IMR-90 (cell line): ENCODE results near the gene ACO1. TPM values are rescaled to one million over a fixed set of nuclear protein-coding genes. Genes with fewer than 3 reads are reported as not detected.

Experiments
- ATAC-seq: fragments of 200-7000 bp; cut with Tn5 transposase; 2 replicates; pipeline ENCODE4 v1.9.1; 2020; ENCODE audit warnings: low read depth, mild to moderate bottlenecking, moderate library complexity
- BruUV-seq: library from RNA; stranded (reverse); fragments of 400-500 nt; replicated peaks from 2 replicates; lab custom pipeline; 2021; lab: Mats Ljungman, UMichigan
- CTCF ChIA-PET: fragments of 300-600 bp; formaldehyde crosslinking; extraction: SDS; loops from one replicate; lab custom pipeline; 2021; ENCODE audit warnings: antibody characterized with exemption; lab: Yijun Ruan, JAX
- POLR2A ChIA-PET: fragments of 300-600 bp; sonication (Branson Sonifier 250); formaldehyde crosslinking; loops from one replicate; lab custom pipeline; 2022; ENCODE audit warnings: antibody characterized with exemption; ENCODE audit not compliant: unreplicated experiment; lab: Charles Lee
- DNase-seq: peaks from one replicate; pipeline ENCODE4 v3.0.0; 2013
- H2AFZ ChIP-seq: replicated peaks from 2 replicates; pipeline ENCODE3; 2013; ENCODE audit warnings: low read length, mild to moderate bottlenecking; ENCODE audit not compliant: poor library complexity
- H2AK5ac ChIP-seq: 2 replicates; pipeline ENCODE4 v1.6.1; 2013; ENCODE audit warnings: low read depth, low read length, inconsistent platforms
- H2AK9ac ChIP-seq: replicated peaks from 2 replicates; pipeline ENCODE3; 2013; ENCODE audit warnings: mild to moderate bottlenecking, low read depth, low read length, moderate library complexity; ENCODE audit not compliant: poor library complexity
- H2BK120ac ChIP-seq: 2 replicates; pipeline ENCODE4 v1.6.1; 2013; ENCODE audit warnings: low read depth, low read length, inconsistent platforms
- H2BK15ac ChIP-seq: 3 replicates; pipeline ENCODE4 v1.6.1; 2013; ENCODE audit warnings: low read depth, low read length, inconsistent platforms
- H2BK20ac ChIP-seq: 2 replicates; pipeline ENCODE4 v1.6.1; 2013; ENCODE audit warnings: low read depth, mild to moderate bottlenecking, inconsistent platforms, low read length, moderate library complexity
- H2BK5ac ChIP-seq: 2 replicates; pipeline ENCODE4 v1.6.1; 2013; ENCODE audit warnings: mild to moderate bottlenecking, low read depth, low read length, inconsistent platforms; ENCODE audit not compliant: poor library complexity, severe bottlenecking
- H3K14ac ChIP-seq: replicated peaks from 2 replicates; pipeline ENCODE4 v1.6.1; 2013; ENCODE audit warnings: low read depth, low read length, inconsistent platforms
- H3K18ac ChIP-seq: 2 replicates; pipeline ENCODE4 v1.6.1; 2013; ENCODE audit warnings: low read depth, low read length, control low read depth
- H3K23ac ChIP-seq: 2 replicates; pipeline ENCODE4 v1.6.1; 2013; ENCODE audit warnings: low read depth, low read length, inconsistent platforms
- H3K27ac ChIP-seq: 2 replicates; pipeline ENCODE4 v1.5.1; 2013; ENCODE audit warnings: mild to moderate bottlenecking, control low read depth, low read length; ENCODE audit not compliant: insufficient read depth
- H3K27me3 ChIP-seq: 2 replicates; pipeline ENCODE4 v1.6.1; 2013; ENCODE audit warnings: low read length; ENCODE audit not compliant: control insufficient read depth, insufficient read depth
- H3K36me3 ChIP-seq: 2 replicates; pipeline ENCODE4 v1.6.1; 2013; ENCODE audit warnings: low read length, mixed read lengths; ENCODE audit not compliant: control insufficient read depth, insufficient read depth
- H3K4ac ChIP-seq: 2 replicates; pipeline ENCODE4 v1.6.1; 2013; ENCODE audit warnings: low read depth, low read length, inconsistent platforms
- H3K4me1 ChIP-seq: 2 replicates; pipeline ENCODE4 v1.6.1; 2013; ENCODE audit warnings: low read length, mixed read lengths; ENCODE audit not compliant: control insufficient read depth, insufficient read depth
- H3K4me2 ChIP-seq: 2 replicates; pipeline ENCODE4 v1.6.1; 2013; ENCODE audit warnings: low read depth, mild to moderate bottlenecking, control low read depth, low read length, moderate library complexity
- H3K4me3 ChIP-seq: 2 replicates; pipeline ENCODE4 v1.5.1; 2013; ENCODE audit warnings: low read depth, mild to moderate bottlenecking, control low read depth, low read length, moderate library complexity; ENCODE audit not compliant: insufficient read depth
- H3K56ac ChIP-seq: 2 replicates; pipeline ENCODE4 v1.6.1; 2013; ENCODE audit warnings: low read length, inconsistent platforms; ENCODE audit not compliant: insufficient read depth; ENCODE audit errors: extremely low read depth
- H3K79me1 ChIP-seq, 2 experiments: 2 replicates each; pipeline ENCODE4 v1.6.1; 2013; ENCODE audit warnings: low read length in 2 of 2, inconsistent platforms in 1 of 2, low read depth in 1 of 2
- H3K9ac ChIP-seq: 2 replicates; pipeline ENCODE4 v1.6.1; 2013; ENCODE audit warnings: low read depth, low read length, control low read depth
- H3K9me1 ChIP-seq: 2 replicates; pipeline ENCODE4 v1.6.1; 2013; ENCODE audit warnings: low read length, inconsistent platforms; ENCODE audit not compliant: insufficient read depth
- H3K9me3 ChIP-seq: 2 replicates; pipeline ENCODE4 v1.6.1; 2013; ENCODE audit warnings: low read length; ENCODE audit not compliant: control insufficient read depth, insufficient read depth
- H4K20me1 ChIP-seq: 2 replicates; pipeline ENCODE4 v1.6.1; 2013; ENCODE audit warnings: low read length, inconsistent platforms; ENCODE audit not compliant: insufficient read depth
- H4K5ac ChIP-seq: 2 replicates; pipeline ENCODE4 v1.6.1; 2013; ENCODE audit warnings: mild to moderate bottlenecking, low read depth, low read length, control low read depth
- H4K8ac ChIP-seq, 2 experiments: 2 replicates each; pipeline ENCODE4 v1.6.1; 2013; ENCODE audit warnings: low read depth in 2 of 2, low read length in 2 of 2, control low read depth in 1 of 2, inconsistent platforms in 1 of 2
- H4K91ac ChIP-seq: 2 replicates; pipeline ENCODE4 v1.6.1; 2013; ENCODE audit warnings: low read depth, low read length, inconsistent platforms; ENCODE audit not compliant: insufficient read depth
- BHLHE40 ChIP-seq: fragments of 150-350 bp; IDR thresholded peaks from 2 replicates; pipeline ENCODE4 v1.6.1; 2016; ENCODE audit warnings: mild to moderate bottlenecking, low read depth, low read length
- CEBPB ChIP-seq: IDR thresholded peaks from 2 replicates; pipeline ENCODE4 v1.6.1; 2012; ENCODE audit warnings: low read depth, low read length, improper control_type of control experiment
- CHD1 ChIP-seq: IDR thresholded peaks from 2 replicates; pipeline ENCODE4 v1.6.1; 2012; ENCODE audit warnings: low read depth, low read length, improper control_type of control experiment
- CTCF ChIP-seq: conservative IDR thresholded peaks from 2 replicates; pipeline ENCODE4 v1.5.1; 2012; ENCODE audit warnings: mild to moderate bottlenecking, low read depth, low read length, improper control_type of control experiment
- ELK1 ChIP-seq: fragments of 150-350 bp; IDR thresholded peaks from 2 replicates; pipeline ENCODE4 v1.6.1; 2016; ENCODE audit warnings: low read depth, mild to moderate bottlenecking, low read length, moderate library complexity, borderline replicate concordance
- FOS ChIP-seq: fragments of 150-350 bp; IDR thresholded peaks from 2 replicates; pipeline ENCODE4 v1.6.1; 2016; ENCODE audit warnings: low read depth, low read length
- MAFK ChIP-seq: IDR thresholded peaks from 2 replicates; pipeline ENCODE4 v1.6.1; 2012; ENCODE audit warnings: low read depth, low read length, improper control_type of control experiment
- MAZ ChIP-seq: IDR thresholded peaks from 2 replicates; pipeline ENCODE4 v1.6.1; 2012; ENCODE audit warnings: low read depth, mild to moderate bottlenecking, low read length, improper control_type of control experiment, moderate library complexity, borderline replicate concordance
- MXI1 ChIP-seq: IDR thresholded peaks from 2 replicates; pipeline ENCODE4 v1.6.1; 2012; ENCODE audit warnings: low read depth, mild to moderate bottlenecking, low read length, moderate library complexity, borderline replicate concordance
- NFE2L2 ChIP-seq: fragments of 150-350 bp; IDR thresholded peaks from 2 replicates; pipeline ENCODE4 v1.6.1; 2016; ENCODE audit warnings: low read depth, mild to moderate bottlenecking, low read length
- POLR2A ChIP-seq: IDR thresholded peaks from 2 replicates; pipeline ENCODE4 v1.6.1; 2012; ENCODE audit warnings: mild to moderate bottlenecking, low read depth, low read length
- RAD21 ChIP-seq: IDR thresholded peaks from 2 replicates; pipeline ENCODE4 v1.6.1; 2012; ENCODE audit warnings: low read length, improper control_type of control experiment
- RCOR1 ChIP-seq: IDR thresholded peaks from 2 replicates; pipeline ENCODE4 v1.6.1; 2012; ENCODE audit warnings: mild to moderate bottlenecking, low read length, improper control_type of control experiment; ENCODE audit not compliant: insufficient replicate concordance
- RFX5 ChIP-seq: IDR thresholded peaks from 2 replicates; pipeline ENCODE4 v1.8.0; 2012; ENCODE audit warnings: low read depth, mild to moderate bottlenecking, low read length, moderate library complexity
- SMC3 ChIP-seq: fragments of 150-350 bp; IDR thresholded peaks from 2 replicates; pipeline ENCODE4 v1.6.1; 2016; ENCODE audit warnings: low read depth, mild to moderate bottlenecking, antibody characterized with exemption, low read length, moderate library complexity
- USF2 ChIP-seq: fragments of 150-350 bp; IDR thresholded peaks from 2 replicates; pipeline ENCODE4 v1.6.1; 2017; ENCODE audit warnings: mild to moderate bottlenecking, antibody characterized with exemption, low read length, low read depth
- WGBS, 2 experiments: methylation state at CpG; one replicate each; pipeline versions ENCODE4 v1.1.5 to v1.1.7; 2013; ENCODE audit warnings: missing lambda C conversion rate in 2 of 2; ENCODE audit not compliant: insufficient read length in 1 of 2; ENCODE audit errors: extremely low coverage in 2 of 2; 5-methylcytosine and 5-hydroxymethylcytosine counted together
- dilution Hi-C: fragments of 300-500 bp; cut with HindIII; formaldehyde crosslinking; loops from one replicate; pipeline ENCODE4 v1.14.3; 2018; ENCODE audit warnings: low sequenced_read_pairs; ENCODE audit not compliant: unreplicated experiment
- in situ Hi-C: fragments of 300-500 bp; cut with MboI; formaldehyde crosslinking; loops from 3 replicates; pipeline ENCODE4 v1.14.3; 2019; ENCODE audit warnings: low sequenced_read_pairs, inconsistent platforms, mixed read lengths
- intact Hi-C: fragments of 100-400 bp; cut with micrococcal nuclease; formaldehyde crosslinking; loops from 2 replicates; pipeline ENCODE4 v1.10.0; 2022
- polyA plus RNA-seq, 3 experiments: library from polyadenylated mRNA; depleted of rRNA; stranded (reverse); fragments of >200 nt; gene quantifications; 2 replicates each; pipeline ENCODE4 v1.2.3, GENCODE V29; 2012; ENCODE audit warnings: low replicate concordance in 1 of 3
- total RNA-seq: library from RNA; depleted of rRNA; stranded (reverse); fragments of >200 nt; gene quantifications from 2 replicates; pipeline ENCODE4 v1.2.3, GENCODE V29; 2012

Gene ACO1
- total and polyA plus RNA-seq, 2 of the 4 experiments (the other 2 are of a cell fraction) = 85.9 to 158 TPM

- no peak overlapping the region for H4K91ac ChIP-seq
- H3K27me3 ChIP-seq = no peaks in the 10 kb centered on the region
- H3K4me2 ChIP-seq = no peak overlapping the region
- no peak overlapping the region for H3K4me3 ChIP-seq
- BruUV-seq = no TSS peak
- intact Hi-C loops (loop anchor here (10.0 kb wide), 1 partner anchor 54 kb away; no protein-coding TSS in a partner anchor), dilution Hi-C loops (no loop called here), in situ Hi-C loops (no loop called here)
- H2AK9ac ChIP-seq = no peak overlapping the region
- ATAC-seq (no peak), DNase-seq (no peak)
- no peaks in the 10 kb centered on the region for H3K9me1 ChIP-seq
- no peak overlapping the region for H3K14ac ChIP-seq
- 0 out of 4 replicates have a peak, but pooled peaks cover 0 to 5% of the 10 kb centered on the region in 2 experiments for H3K79me1 ChIP-seq
- H3K4me1 ChIP-seq = peaks cover 4% of the 10 kb centered on the region; the same call in 1 of the 2 replicates
- H4K8ac ChIP-seq = no peak overlapping the region
- no peak overlapping the region for H2BK15ac ChIP-seq
- no CpG with 5 or more reads among the region's 3 CpGs for WGBS, 2 experiments
- no peak overlapping the region for H3K23ac ChIP-seq
- ChIA-PET CTCF (no interaction called here), POLR2A (no interaction called here)
- H2AFZ ChIP-seq = no peak overlapping the region
- no peak overlapping the region for H3K9ac ChIP-seq
- no peak for TF ChIP-seq NFE2L2
- TF ChIP-seq RCOR1 = no peak
- no peak for TF ChIP-seq USF2
- no peak for TF ChIP-seq CHD1
- no peak for TF ChIP-seq CTCF
- no peak for TF ChIP-seq CEBPB
- no peak for TF ChIP-seq FOS
- no peak for TF ChIP-seq RAD21
- no peak for TF ChIP-seq MXI1
- no peak for TF ChIP-seq MAFK
- no peak for TF ChIP-seq BHLHE40
- TF ChIP-seq ELK1 = no peak
- no peak for TF ChIP-seq RFX5
- TF ChIP-seq MAZ = no peak
- TF ChIP-seq SMC3 = no peak
- TF ChIP-seq POLR2A = no peak
- H2BK5ac ChIP-seq = no peak overlapping the region
- no peak overlapping the region for H2AK5ac ChIP-seq
- H3K9me3 ChIP-seq = no peaks in the 10 kb centered on the region
- H4K5ac ChIP-seq = no peak overlapping the region
- no peak overlapping the region for H3K27ac ChIP-seq
- H2BK20ac ChIP-seq = no peak overlapping the region
- H3K36me3 ChIP-seq = peaks cover 12% of the 10 kb centered on the region
- H2BK120ac ChIP-seq = no peak overlapping the region
- H3K4ac ChIP-seq = no peak overlapping the region
- H3K18ac ChIP-seq = no peak overlapping the region
- no peak overlapping the region for H3K56ac ChIP-seq
- H4K20me1 ChIP-seq = no peaks in the 10 kb centered on the region
Observed at GRCh38 chr9:32490601-32491000, 106.2 kb downstream of the ACO1 start.
